Spleen (tissue), 11 donors: ENCODE results near the gene DISC1. TPM values are rescaled to one million over a fixed set of nuclear protein-coding genes. Genes with fewer than 3 reads are reported as not detected.
A peak's percentile ranks its signal among the peaks of the same experiment; 100 is the strongest.

Experiments
- DNase-seq: peaks from one replicate; pipeline ENCODE4 v3.0.0-alpha.2; 2020
- H3K27ac ChIP-seq, 8 donors: fragments of 200-600 bp; sonication (generic) in 7 of 8; 1 replicate in 4 of 8; 2 replicates in 4 of 8; pipeline versions ENCODE4 v1.5.0 to v1.8.0; 2016 to 2021; ENCODE audit warnings: inconsistent platforms in 4 of 8, mild to moderate bottlenecking in 4 of 8, moderate library complexity in 1 of 8
- H3K27me3 ChIP-seq, 7 donors: fragments of 200-600 bp; sonication (generic) in 6 of 7; replicated peaks in 1 of 7; 1 replicate in 4 of 7; 2 replicates in 3 of 7; pipeline versions ENCODE4 v1.5.0 to v1.8.0; 2016 to 2021; ENCODE audit warnings: inconsistent platforms in 3 of 7, mild to moderate bottlenecking in 1 of 7
- H3K36me3 ChIP-seq, 6 donors: fragments of 200-600 bp; sonication (generic) in 5 of 6; 1 replicate in 4 of 6; 2 replicates in 2 of 6; pipeline versions ENCODE4 v1.5.0 to v1.8.0; 2016 to 2021; ENCODE audit warnings: inconsistent platforms in 2 of 6
- H3K4me1 ChIP-seq, 6 donors: fragments of 200-600 bp; sonication (generic) in 5 of 6; 1 replicate in 3 of 6; 2 replicates in 3 of 6; pipeline versions ENCODE4 v1.5.0 to v1.8.0; 2016 to 2021; ENCODE audit warnings: inconsistent platforms in 3 of 6
- H3K4me3 ChIP-seq, 8 donors: fragments of 200-600 bp; sonication (generic) in 7 of 8; 1 replicate in 4 of 8; 2 replicates in 4 of 8; pipeline versions ENCODE4 v1.5.0 to v1.8.0; 2016 to 2021; ENCODE audit warnings: inconsistent platforms in 4 of 8, mild to moderate bottlenecking in 4 of 8, moderate library complexity in 2 of 8
- H3K9me3 ChIP-seq, 8 donors: fragments of 200-600 bp; sonication (generic) in 7 of 8; 1 replicate in 4 of 8; 2 replicates in 4 of 8; pipeline versions ENCODE4 v1.5.0 to v1.8.0; 2016 to 2021; ENCODE audit warnings: inconsistent platforms in 4 of 8
- CTCF ChIP-seq, 11 experiments: fragments of 200-600 bp in 7 of 11; fragments of 450-650 bp in 4 of 11; sonication (generic) in 4 of 11; IDR thresholded peaks in 8 of 11; conservative IDR thresholded peaks in 3 of 11; 1 replicate in 7 of 11; 2 replicates in 4 of 11; pipeline versions ENCODE4 v1.4.0 to v1.8.0; 2016 to 2021; ENCODE audit warnings: antibody characterized with exemption in 11 of 11, inconsistent platforms in 4 of 11, mild to moderate bottlenecking in 1 of 11
- POLR2A ChIP-seq, 3 donors: fragments of 450-650 bp; IDR thresholded peaks; one replicate each; pipeline ENCODE4 v1.5.1; 2017; ENCODE audit warnings: antibody characterized with exemption in 3 of 3, mild to moderate bottlenecking in 1 of 3
- POLR2AphosphoS5 ChIP-seq, 3 donors: sonication (generic); formaldehyde crosslinking; IDR thresholded peaks; one replicate each; pipeline ENCODE4 v1.5.1; 2017; ENCODE audit warnings: antibody characterized with exemption in 3 of 3
- WGBS, 5 donors: extraction: QIAGEN DNeasy Blood & Tissue Kit in 3 of 5; methylation state at CpG; one replicate each; pipeline versions ENCODE4 v1.1.5 to v1.1.7; 2013 to 2018; 5-methylcytosine and 5-hydroxymethylcytosine counted together
- intact Hi-C: fragments of 100-400 bp; cut with DNase I; formaldehyde crosslinking; loops from one replicate; pipeline ENCODE4 v1.15.0; 2023; ENCODE audit warnings: low total_unique reads
- polyA plus RNA-seq, 3 donors: library from polyadenylated mRNA; stranded (reverse); fragments of 200-250 nt; gene quantifications; one replicate each; pipeline ENCODE4 v1.2.1, GENCODE V29; 2013
- total RNA-seq, 7 donors: library from RNA; depleted of rRNA in 3 of 7; stranded (reverse); fragments of >200 nt in 3 of 7; fragmentation: NEBNext Ultra II Directional in 4 of 7; extraction: Animal tissue kit (Norgen Biotek cat#: 25700) in 4 of 7; gene quantifications; one replicate each; pipeline versions ENCODE4 v1.1.0 to v1.2.1, GENCODE V29; 2016 to 2021
- donor health status: healthy with polysubstance abuse.
- donor health status: DM: no; HTN: no; CAD: no; lungs with moderate emphysema.
- donor health status: DM: no; HTN: no; CAD: no.
- donor health status: Bipolar disorder and iron deficiency.
- donor health status: healthy.
- donor health status: DM: no; HTN: no; CAD: no.
- donor health status: DM: yes; HTN: yes; CAD: no.

Gene DISC1
- total and polyA plus RNA-seq, 10 donors, result 0.89 to 36.4 (median 24.2) TPM

GRCh38 chr1:231722356-231722755 lies 95.8 kb downstream of the DISC1 start:
- Histone ChIP-seq H3K27me3 (no peaks in the 10 kb centered on the region), H3K36me3 (no peaks in the 10 kb centered on the region), H3K9me3 (no peaks in the 10 kb centered on the region), H3K27ac (no peak overlapping the region), H3K4me3 (no peak overlapping the region), H3K4me1 (peaks cover 0 to 6% (median 0%) of the 10 kb centered on the region in 6 donors)
- intact Hi-C loops, result no loop called here
- no peak for DNase-seq
- TF ChIP-seq POLR2AphosphoS5 (IDR thresholded peaks at IDR 0.05), result no peak
- no peak for TF ChIP-seq POLR2A (IDR thresholded peaks at IDR 0.05)
- no peak for TF ChIP-seq CTCF (IDR thresholded peaks at IDR 0.05 in 8 of 11, conservative IDR thresholded peaks at IDR 0.05 in 3 of 11)
- 87 to 98% (median 94%) methylated on average over 6 of the region's 6 CpGs for WGBS, 5 donors

GRCh38 chr1:231723146-231723545 lies 96.6 kb downstream of the DISC1 start:
- no peak overlapping the region for H3K4me3 ChIP-seq
- intact Hi-C loops, result no loop called here

GRCh38 chr1:231724041-231724440 lies 97.5 kb downstream of the DISC1 start:
- WGBS, 5 donors, result 69 to 79% (median 77%) methylated on average over 5 of the region's 5 CpGs
- Histone ChIP-seq H3K27me3 (no peaks in the 10 kb centered on the region), H3K36me3 (no peaks in the 10 kb centered on the region), H3K9me3 (no peaks in the 10 kb centered on the region), H3K4me1 (peaks cover 0 to 6% (median 0%) of the 10 kb centered on the region in 6 donors), H3K27ac (no peak overlapping the region), H3K4me3 (no peak overlapping the region)
- no peak for DNase-seq
- TF ChIP-seq CTCF (IDR thresholded peaks at IDR 0.05 in 8 of 11, conservative IDR thresholded peaks at IDR 0.05 in 3 of 11) (no peak), POLR2AphosphoS5 (IDR thresholded peaks at IDR 0.05) (no peak), POLR2A (IDR thresholded peaks at IDR 0.05) (no peak)
- intact Hi-C loops, result no loop called here

More at GRCh38 chr1:231723146-231723545, 96.6 kb downstream of the DISC1 start:
- 49 to 78% (median 56%) methylated on average over 7 of the region's 7 CpGs for WGBS, 5 donors
- Histone ChIP-seq H3K27me3 (no peaks in the 10 kb centered on the region), H3K36me3 (no peaks in the 10 kb centered on the region), H3K4me1 (peaks cover 0 to 6% (median 0%) of the 10 kb centered on the region in 6 donors), H3K9me3 (no peaks in the 10 kb centered on the region), H3K27ac (no peak overlapping the region)
- DNase-seq, result no peak
- TF ChIP-seq CTCF (IDR thresholded peaks at IDR 0.05 in 8 of 11, conservative IDR thresholded peaks at IDR 0.05 in 3 of 11) (no peak), POLR2AphosphoS5 (IDR thresholded peaks at IDR 0.05) (no peak), POLR2A (IDR thresholded peaks at IDR 0.05) (no peak)

- no peak overlapping the region for H3K27ac ChIP-seq
- WGBS, 5 donors, result 71 to 75% (median 73%) methylated on average over 12 to 13 of the region's 13 CpGs
- H3K4me3 ChIP-seq, result no peak overlapping the region
- no peaks in the 10 kb centered on the region for H3K9me3 ChIP-seq
- no peak for DNase-seq
- H3K36me3 ChIP-seq, result no peaks in the 10 kb centered on the region
- intact Hi-C loops, result no loop called here
- peaks cover 0 to 6% (median 0%) of the 10 kb centered on the region in 6 donors for H3K4me1 ChIP-seq
- TF ChIP-seq POLR2AphosphoS5 (IDR thresholded peaks at IDR 0.05) (no peak), CTCF (IDR thresholded peaks at IDR 0.05 in 8 of 11, conservative IDR thresholded peaks at IDR 0.05 in 3 of 11) (peak in 6 of 11 experiments; percentile 18 to 58 (median 38)), POLR2A (IDR thresholded peaks at IDR 0.05) (no peak)
- no peaks in the 10 kb centered on the region for H3K27me3 ChIP-seq
Measured at GRCh38 chr1:231724876-231725647, 98.5 kb downstream of the DISC1 start.
